D721Med (cell line): ENCODE data around the gene AGL.
"Not testable (repeated sequence)": the region's sequence is repeated elsewhere in the genome, so short reads cannot be mapped to it uniquely, and the experiment has no call there.

ENCODE experiments used
- DNase-seq: peaks from one replicate; pipeline ENCODE4 v3.0.0; 2011; ENCODE audit warnings: low spot score; ENCODE audit not compliant: insufficient read length
- FAIRE-seq: peaks from 2 replicates; lab custom pipeline; 2011; peaks lifted over from hg19 to GRCh38; lab: Jason Lieb, UNC
- TF ChIP-seq, protein P1 (sequence below): IDR thresholded peaks from 2 replicates; pipeline ENCODE4 v1.5.1; 2012; ENCODE audit warnings: mild to moderate bottlenecking, control low read depth; ENCODE audit not compliant: insufficient read depth; ENCODE audit errors: missing control alignments

AGL gene

GRCh38 chr1:99952522-99952921 is 102.4 kb downstream of the AGL start:
- no peak for DNase-seq
- TF ChIP-seq, protein P1, sequence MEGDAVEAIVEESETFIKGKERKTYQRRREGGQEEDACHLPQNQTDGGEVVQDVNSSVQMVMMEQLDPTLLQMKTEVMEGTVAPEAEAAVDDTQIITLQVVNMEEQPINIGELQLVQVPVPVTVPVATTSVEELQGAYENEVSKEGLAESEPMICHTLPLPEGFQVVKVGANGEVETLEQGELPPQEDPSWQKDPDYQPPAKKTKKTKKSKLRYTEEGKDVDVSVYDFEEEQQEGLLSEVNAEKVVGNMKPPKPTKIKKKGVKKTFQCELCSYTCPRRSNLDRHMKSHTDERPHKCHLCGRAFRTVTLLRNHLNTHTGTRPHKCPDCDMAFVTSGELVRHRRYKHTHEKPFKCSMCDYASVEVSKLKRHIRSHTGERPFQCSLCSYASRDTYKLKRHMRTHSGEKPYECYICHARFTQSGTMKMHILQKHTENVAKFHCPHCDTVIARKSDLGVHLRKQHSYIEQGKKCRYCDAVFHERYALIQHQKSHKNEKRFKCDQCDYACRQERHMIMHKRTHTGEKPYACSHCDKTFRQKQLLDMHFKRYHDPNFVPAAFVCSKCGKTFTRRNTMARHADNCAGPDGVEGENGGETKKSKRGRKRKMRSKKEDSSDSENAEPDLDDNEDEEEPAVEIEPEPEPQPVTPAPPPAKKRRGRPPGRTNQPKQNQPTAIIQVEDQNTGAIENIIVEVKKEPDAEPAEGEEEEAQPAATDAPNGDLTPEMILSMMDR, result no peak
- FAIRE-seq, result no peak

- FAIRE-seq (peak; percentile 66), DNase-seq (no peak)
- TF ChIP-seq, protein P1, result no peak
Measured at GRCh38 chr1:99955375-99955774, 105.2 kb downstream of the AGL start.

DNA sequence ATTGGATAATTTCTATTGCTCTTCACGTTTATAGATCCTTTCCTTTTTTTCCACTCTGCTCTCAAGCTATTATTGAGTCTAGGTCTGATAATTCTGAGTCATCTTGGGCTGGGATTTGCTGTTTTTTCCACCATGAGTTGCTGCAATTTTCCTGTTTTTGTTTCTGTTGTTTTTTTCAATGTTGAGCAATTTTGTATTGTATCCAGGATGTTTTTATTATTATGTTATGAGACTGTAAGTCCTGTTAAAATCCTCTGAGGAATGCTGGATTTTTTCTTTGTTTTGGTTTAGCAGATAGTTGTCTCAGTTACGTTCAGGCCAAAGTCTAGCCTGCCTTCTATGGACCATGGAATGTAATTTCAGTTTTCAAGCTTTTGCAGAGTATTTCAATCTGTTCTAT is 106.6 kb downstream of the AGL start:
- FAIRE-seq (no peak), DNase-seq (no peak)
- TF ChIP-seq, protein P1, result peak; percentile 6

GRCh38 chr1:99957818-99958217 is 107.7 kb downstream of the AGL start:
- no peak for FAIRE-seq
- DNase-seq, result no peak
- TF ChIP-seq, protein P1, result no peak

DNA sequence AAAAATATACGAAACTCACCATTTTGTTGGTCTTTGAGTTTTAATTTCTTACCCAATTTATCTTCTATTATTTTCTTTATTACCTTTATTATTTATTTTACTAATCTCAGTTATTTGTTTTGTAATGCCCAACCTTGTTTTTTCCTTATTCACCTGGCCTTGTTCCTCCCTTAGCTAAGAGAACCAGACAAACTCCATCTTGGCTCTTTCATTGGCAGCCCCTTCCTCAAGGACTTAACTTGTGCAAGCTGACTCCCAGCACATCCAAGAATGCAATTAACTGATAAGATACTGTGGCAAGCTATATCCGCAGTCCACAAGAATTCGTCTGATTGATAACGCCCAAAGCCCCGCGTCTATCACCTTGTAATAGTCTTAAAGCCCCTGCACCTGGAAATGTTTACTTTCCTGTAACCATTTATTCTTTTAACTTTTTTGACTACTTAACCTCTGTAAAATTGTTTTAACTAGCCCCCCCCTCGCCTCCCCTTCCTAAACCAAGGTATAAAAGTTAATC is 109.1 kb downstream of the AGL start:
- FAIRE-seq, result not testable (repeated sequence)

DNA sequence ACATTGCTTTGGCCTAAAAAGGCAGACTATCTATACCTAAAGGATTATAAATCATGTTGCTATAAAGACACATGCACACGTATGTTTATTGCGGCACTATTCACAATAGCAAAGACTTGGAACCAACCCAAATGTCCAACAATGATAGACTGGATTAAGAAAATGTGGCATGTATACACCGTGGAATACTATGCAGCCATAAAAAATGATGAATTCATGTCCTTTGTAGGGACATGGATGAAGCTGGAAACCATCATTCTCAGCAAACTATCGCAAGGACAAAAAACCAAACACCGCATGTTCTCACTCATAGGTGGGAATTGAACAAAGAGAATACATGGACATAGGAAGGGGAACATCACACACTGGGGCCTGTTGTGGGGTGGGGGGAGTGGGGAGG is 110.1 kb downstream of the AGL start:
- not testable (repeated sequence) for FAIRE-seq, DNase-seq

More for the DNA sequence above, 109.1 kb downstream of the AGL start:
- not testable (repeated sequence) for DNase-seq

- no peak for FAIRE-seq
- TF ChIP-seq, protein P1, result no peak
- DNase-seq, result no peak
Measured at GRCh38 chr1:99963041-99963795, 113.1 kb downstream of the AGL start.

GRCh38 chr1:99964806-99965205 is 114.6 kb downstream of the AGL start:
- TF ChIP-seq, protein P1, result no peak
- no peak for FAIRE-seq
- DNase-seq, result no peak
